Upper lobe of right lung (tissue), 1 donor: Measurements from ENCODE around the gene AGTRAP. TPM values are rescaled to one million over a fixed set of nuclear protein-coding genes. Genes with fewer than 3 reads are reported as not detected.

Source experiments
- ATAC-seq: fragments of 200-7000 bp; cut with Tn5 transposase; one replicate; pipeline ENCODE4 v1.9.1; 2020; ENCODE audit warnings: mild to moderate bottlenecking, moderate library complexity
- DNase-seq: peaks from one replicate; pipeline ENCODE4 v3.0.0-alpha.2; 2020
- H3K27ac ChIP-seq: fragments of 200-600 bp; one replicate; pipeline ENCODE4 v1.8.0; 2022
- H3K27me3 ChIP-seq: fragments of 200-600 bp; one replicate; pipeline ENCODE4 v1.8.0; 2022; ENCODE audit warnings: mild to moderate bottlenecking
- H3K36me3 ChIP-seq: fragments of 200-600 bp; one replicate; pipeline ENCODE4 v1.8.0; 2022
- H3K4me1 ChIP-seq: fragments of 200-600 bp; one replicate; pipeline ENCODE4 v1.8.0; 2022
- H3K4me3 ChIP-seq: fragments of 200-600 bp; one replicate; pipeline ENCODE4 v1.8.0; 2022; ENCODE audit warnings: mild to moderate bottlenecking
- H3K9me3 ChIP-seq: fragments of 200-600 bp; one replicate; pipeline ENCODE4 v1.8.0; 2022
- intact Hi-C: fragments of 100-400 bp; cut with DNase I; formaldehyde crosslinking; loops from one replicate; pipeline ENCODE4 v1.11.0; 2022
- total RNA-seq: library from RNA; stranded (reverse); fragmentation: NEBNext Ultra II Directional; extraction: Animal tissue kit (Norgen Biotek cat#: 25700); gene quantifications from one replicate; pipeline ENCODE4 v1.2.1, GENCODE V29; 2021
- TF ChIP-seq, protein P1 (sequence below): fragments of 200-600 bp; IDR thresholded peaks from one replicate; pipeline ENCODE4 v1.8.0; 2022; ENCODE audit warnings: antibody characterized with exemption
- donor health status: DM: no; HTN: yes; CAD: no; lungs with severe emphysema.

The AGTRAP gene
- total RNA-seq, 1 donor from 2014 or later, result 57.0 TPM

DNA sequence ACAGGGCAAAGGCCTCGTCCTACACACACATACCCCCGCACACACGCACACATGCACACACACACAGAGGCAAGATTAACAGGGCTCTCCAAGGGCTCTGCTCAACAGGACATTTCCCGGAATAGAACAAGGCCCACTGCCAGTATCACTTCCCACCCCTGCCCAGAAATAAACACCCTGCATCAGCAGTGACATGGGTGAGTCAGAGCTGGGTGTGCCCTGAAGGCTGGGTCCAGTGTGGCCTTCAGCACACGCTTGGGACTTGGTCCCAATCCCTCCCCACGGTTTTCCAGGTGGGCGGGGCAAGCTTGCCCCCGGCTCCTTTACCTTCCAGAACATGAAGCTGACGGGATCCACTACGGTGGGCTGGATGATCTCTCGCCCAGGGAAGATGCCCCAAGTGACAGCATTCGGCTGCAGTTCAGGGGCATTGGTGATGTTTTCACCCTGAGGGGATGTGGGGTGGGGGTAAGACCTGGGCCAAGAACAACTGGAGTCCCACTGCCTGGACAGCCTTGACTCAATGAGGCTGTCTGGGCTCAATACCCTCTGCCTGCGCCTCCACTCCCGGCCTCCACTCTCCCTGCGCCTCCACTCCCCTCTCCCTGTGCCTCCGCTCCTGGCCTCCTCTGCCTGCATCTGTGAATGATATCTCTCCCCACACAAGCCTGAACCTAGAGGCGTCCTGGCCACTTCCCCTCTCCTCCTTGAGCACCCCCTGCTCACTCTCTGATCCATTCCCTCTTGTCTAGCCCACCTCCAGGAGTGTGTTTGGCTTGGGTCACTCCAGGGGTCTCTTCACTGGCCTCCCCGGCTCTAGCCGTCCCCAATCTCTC is 55.2 kb downstream of the AGTRAP start:
- ATAC-seq (peak; percentile 84), DNase-seq (peak; percentile 88)
- intact Hi-C loops, result no loop called here
- H3K27me3 ChIP-seq, result no peaks in the 10 kb centered on the region
- H3K4me1 ChIP-seq, result peaks cover 63% of the 10 kb centered on the region
- H3K27ac ChIP-seq, result peak overlapping the region; percentile 90
- H3K36me3 ChIP-seq, result peaks cover 31% of the 10 kb centered on the region
- TF ChIP-seq, protein P1, sequence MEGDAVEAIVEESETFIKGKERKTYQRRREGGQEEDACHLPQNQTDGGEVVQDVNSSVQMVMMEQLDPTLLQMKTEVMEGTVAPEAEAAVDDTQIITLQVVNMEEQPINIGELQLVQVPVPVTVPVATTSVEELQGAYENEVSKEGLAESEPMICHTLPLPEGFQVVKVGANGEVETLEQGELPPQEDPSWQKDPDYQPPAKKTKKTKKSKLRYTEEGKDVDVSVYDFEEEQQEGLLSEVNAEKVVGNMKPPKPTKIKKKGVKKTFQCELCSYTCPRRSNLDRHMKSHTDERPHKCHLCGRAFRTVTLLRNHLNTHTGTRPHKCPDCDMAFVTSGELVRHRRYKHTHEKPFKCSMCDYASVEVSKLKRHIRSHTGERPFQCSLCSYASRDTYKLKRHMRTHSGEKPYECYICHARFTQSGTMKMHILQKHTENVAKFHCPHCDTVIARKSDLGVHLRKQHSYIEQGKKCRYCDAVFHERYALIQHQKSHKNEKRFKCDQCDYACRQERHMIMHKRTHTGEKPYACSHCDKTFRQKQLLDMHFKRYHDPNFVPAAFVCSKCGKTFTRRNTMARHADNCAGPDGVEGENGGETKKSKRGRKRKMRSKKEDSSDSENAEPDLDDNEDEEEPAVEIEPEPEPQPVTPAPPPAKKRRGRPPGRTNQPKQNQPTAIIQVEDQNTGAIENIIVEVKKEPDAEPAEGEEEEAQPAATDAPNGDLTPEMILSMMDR, result no peak
- H3K9me3 ChIP-seq, result no peaks in the 10 kb centered on the region
- no peak overlapping the region for H3K4me3 ChIP-seq

DNA sequence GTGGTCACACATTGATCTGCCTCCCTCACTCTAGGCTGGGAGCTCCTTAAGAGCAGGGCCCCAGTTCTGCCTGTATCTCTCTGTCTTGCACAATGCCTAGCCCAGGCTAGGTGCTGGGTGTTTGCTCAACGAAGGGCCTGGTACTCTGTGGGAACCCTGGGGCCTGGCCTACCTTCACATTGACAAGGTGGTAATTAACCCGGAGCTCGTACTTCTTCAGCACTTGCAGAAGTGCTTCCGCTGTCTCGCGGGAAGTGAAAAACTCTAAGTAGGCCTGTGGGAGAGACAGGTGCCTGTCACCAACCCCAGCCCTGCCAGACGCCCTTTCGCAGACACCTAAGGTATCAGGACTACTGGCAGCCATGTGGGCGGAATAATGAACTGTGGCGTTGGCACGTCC is 56.2 kb downstream of the AGTRAP start:
- Histone ChIP-seq H3K4me1 (peaks cover 64% of the 10 kb centered on the region), H3K36me3 (peaks cover 37% of the 10 kb centered on the region), H3K4me3 (no peak overlapping the region), H3K9me3 (no peaks in the 10 kb centered on the region), H3K27ac (peak overlapping the region; percentile 90), H3K27me3 (no peaks in the 10 kb centered on the region)
- DNase-seq (peak; percentile 76), ATAC-seq (peak; percentile 42)
- intact Hi-C loops, result no loop called here
- TF ChIP-seq, protein P1, result no peak

DNA sequence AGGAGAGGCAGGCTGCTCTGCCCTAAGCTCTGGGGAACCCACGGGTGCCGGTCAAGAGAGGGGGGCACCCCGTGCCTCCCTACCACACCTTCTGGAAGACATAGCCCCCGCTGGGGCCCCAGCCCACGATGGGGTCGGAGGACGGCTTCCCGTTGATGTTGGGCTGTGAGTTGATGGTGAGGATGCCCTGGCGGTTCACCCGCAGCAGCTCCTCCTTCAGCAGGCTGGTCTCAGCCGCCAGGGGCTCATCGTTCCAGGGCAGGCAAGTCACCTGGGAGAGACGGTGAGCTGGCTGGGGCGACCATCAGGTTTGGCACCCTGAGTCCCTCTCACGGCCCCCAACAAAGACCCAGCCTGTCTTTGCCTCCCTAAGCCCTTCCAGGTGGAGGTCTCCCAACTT is 57.9 kb downstream of the AGTRAP start:
- H3K27me3 ChIP-seq, result no peaks in the 10 kb centered on the region
- intact Hi-C loops, result no loop called here
- H3K36me3 ChIP-seq, result peaks cover 49% of the 10 kb centered on the region
- H3K4me3 ChIP-seq, result no peak overlapping the region
- TF ChIP-seq, protein P1, result no peak
- ATAC-seq, result no peak
- H3K9me3 ChIP-seq, result no peaks in the 10 kb centered on the region
- peak; percentile 58 for DNase-seq
- H3K4me1 ChIP-seq, result peaks cover 56% of the 10 kb centered on the region
- H3K27ac ChIP-seq, result no peak overlapping the region

DNA sequence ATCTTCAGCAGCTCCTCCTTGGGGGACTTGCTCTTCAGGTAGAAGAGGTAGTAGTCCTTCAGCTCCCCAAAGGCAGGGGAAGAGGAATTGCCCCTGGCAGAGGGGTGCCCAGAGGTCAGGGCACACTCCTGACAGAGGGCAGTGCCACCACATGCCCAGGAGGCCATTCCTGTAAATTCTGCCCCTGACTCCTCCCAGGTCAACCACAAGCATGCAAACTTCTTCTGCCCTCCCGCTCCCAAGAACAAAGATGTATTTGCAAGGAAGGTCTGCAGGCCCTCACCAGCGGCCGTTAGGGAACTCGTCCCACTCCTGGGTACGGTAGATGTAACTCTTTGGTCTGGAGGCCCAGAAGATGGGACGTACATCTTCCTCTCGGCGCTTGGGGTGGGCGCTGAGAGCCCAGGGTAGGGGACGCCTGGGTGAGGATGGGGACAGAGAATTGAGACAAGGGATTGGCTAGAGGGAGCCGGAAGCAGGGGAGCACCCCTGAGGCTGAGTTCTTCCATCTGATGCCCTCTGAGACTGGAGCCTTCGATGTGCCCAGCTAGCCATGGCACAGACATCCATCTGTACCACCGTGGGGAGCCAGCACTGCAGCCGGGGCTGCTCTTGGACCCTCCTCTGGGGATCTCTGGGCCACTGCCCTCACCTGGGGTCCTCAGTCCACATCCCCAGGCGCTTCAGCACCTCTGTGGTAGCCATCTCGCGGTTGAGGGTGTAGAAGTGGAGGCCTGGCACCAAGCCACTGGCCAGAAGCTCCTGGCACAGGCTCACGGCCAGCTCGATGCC is 58.7 kb downstream of the AGTRAP start:
- intact Hi-C loops, result no loop called here
- H3K27ac ChIP-seq, result peak overlapping the region; percentile 6
- ATAC-seq (no peak), DNase-seq (peak; percentile 58)
- TF ChIP-seq, protein P1, result no peak
- H3K27me3 ChIP-seq, result no peaks in the 10 kb centered on the region
- H3K4me1 ChIP-seq, result peaks cover 48% of the 10 kb centered on the region
- H3K36me3 ChIP-seq, result peaks cover 57% of the 10 kb centered on the region
- H3K4me3 ChIP-seq, result no peak overlapping the region
- no peaks in the 10 kb centered on the region for H3K9me3 ChIP-seq

DNA sequence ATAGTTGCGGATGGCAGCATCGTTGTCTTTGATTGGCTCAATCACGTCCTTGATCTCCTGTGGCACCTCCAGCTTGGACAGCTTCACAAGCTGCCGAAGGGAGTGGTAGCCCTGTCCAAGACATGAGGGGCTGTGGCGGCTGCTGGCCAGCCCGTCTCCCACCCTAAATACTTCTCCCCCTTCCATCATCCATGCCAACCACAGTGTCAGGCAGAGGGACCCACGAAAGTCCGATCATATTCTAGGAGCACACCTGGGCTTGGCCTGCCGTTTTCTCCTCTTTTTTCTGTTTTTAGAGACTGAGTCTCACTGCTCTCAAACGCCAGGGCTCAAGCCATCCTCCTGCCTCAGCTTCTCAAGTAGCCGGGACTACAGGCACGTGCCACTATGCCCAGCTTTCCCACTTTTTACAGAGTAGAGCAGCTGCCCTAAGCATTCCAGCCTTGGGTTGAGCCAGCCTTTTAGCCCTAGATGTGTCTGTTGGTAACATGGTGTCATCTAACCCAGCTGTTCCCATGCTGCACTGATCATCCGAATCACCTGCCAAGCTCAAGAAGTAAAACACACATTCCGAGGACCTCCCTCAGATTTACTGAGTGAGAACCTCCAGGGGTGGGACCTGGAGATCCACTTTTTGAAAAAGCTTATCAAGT is 59.4 kb downstream of the AGTRAP start:
- Histone ChIP-seq H3K27me3 (no peaks in the 10 kb centered on the region), H3K36me3 (peaks cover 64% of the 10 kb centered on the region), H3K4me3 (no peak overlapping the region), H3K27ac (no peak overlapping the region), H3K9me3 (no peaks in the 10 kb centered on the region), H3K4me1 (peaks cover 41% of the 10 kb centered on the region)
- ATAC-seq (no peak), DNase-seq (peak; percentile 41)
- intact Hi-C loops, result no loop called here
- TF ChIP-seq, protein P1, result no peak
